GM18873 (cell line): Measurements from ENCODE around the gene PROCA1.
"Not testable (repeated sequence)": the region's sequence is repeated elsewhere in the genome, so short reads cannot be mapped to it uniquely, and the experiment has no call there.

ENCODE experiments used
- ATAC-seq: cut with Tn5 transposase; IDR thresholded peaks from one replicate; pipeline ENCODE4 v1.9.1; 2021; ENCODE audit warnings: mild to moderate bottlenecking, moderate library complexity, moderate number of reproducible peaks; ENCODE audit not compliant: unreplicated experiment, low FRiP score

PROCA1 gene

DNA sequence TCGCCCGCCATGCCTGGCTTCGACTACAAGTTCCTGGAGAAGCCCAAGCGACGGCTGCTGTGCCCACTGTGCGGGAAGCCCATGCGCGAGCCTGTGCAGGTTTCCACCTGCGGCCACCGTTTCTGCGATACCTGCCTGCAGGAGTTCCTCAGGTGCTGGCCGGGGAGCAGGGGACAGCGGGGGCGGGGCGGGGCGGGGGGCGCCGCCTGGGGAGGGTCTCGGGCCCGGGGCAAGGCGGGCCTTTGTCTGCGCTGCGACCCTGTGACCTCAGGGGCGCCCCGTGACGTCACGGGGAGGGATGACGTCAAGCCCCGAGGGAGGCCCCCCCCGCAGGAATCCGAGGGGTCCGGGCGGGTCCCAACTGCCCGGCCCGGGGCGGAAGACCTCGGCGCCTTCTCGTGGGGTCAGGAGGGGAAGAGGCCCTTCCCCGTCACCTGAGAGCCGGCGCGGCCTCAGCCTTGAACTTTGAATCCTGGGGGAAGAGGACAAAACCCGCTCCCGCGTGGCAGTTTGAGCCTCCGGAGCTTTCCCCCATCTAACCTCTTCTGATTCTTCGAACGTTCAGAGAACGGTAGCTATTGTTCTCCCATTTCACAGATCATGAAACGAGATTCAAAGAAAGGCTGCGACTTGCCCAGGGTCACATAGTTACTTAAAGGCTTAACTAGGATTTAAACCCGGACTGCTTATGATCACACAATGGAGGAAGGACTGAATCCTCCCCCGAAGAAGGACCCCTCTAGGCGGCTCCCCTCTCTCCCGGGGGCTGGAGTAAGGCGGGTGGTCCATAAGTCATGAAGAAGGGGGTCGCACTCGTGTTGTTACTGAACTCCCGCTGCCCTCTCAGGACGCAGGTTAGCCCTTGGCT is 32.6 kb upstream of the PROCA1 start:
- no peak for ATAC-seq

- no peak for ATAC-seq
These were observed 31.8 kb upstream of the PROCA1 start, which contains the start of gene TRAF4 for GRCh38 chr17:28743243-28744103. TRAF4 (plus strand) TSS chr17:28744011; CDS start chr17:28744113, 102 bp downstream.

DNA sequence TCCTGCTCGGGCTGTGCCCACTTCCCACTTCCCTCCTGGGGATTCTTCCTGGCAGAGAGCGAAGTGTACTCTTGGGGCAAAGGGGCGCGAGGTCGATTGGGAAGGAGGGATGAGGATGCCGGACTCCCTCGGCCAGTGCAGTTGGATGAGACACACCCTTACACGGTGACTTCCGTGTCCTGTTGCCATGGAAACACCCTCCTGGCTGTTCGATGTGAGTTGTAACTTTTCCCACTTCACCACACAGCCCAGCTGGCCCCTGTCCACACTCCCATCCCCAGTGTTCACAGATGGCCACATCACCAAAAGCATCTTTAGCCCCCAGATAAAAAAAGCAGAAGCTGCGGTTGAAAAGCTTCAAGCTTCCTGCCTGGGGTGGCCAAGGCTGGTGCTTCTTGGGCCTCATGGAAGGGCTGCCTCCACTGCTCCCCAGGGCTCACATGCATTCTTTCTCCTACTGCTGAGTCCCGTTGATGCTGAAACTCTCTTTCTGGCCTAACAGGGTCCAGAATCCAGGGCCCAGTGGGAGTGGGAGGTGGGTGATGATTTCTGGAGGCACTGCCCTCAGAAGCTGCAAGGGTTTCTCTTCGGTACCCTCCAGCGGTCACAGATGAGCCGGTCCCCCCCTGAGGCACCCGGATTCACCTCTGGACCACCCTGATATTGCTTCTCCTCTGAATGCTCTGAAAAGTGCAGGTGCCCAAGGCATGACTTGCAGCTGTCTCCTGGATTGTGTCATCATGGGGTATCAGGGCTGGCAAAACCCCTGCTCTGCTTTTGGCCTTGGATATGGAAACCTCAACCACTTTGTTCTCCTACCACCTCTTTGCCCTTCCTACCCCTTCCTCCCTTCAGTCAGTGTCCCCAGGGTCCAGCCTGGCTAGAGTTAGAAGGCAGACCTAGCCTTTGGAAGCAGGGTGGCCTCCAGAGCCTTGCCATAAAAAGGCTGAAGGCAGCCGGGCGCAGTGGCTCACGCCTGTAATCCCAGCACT is 30.0 kb upstream of the PROCA1 start:
- ATAC-seq = no peak

GRCh38 chr17:28740406-28741357 is 29.0 kb upstream of the PROCA1 start:
- ATAC-seq = no peak

GRCh38 chr17:28738680-28739384 is 27.1 kb upstream of the PROCA1 start:
- no peak for ATAC-seq

DNA sequence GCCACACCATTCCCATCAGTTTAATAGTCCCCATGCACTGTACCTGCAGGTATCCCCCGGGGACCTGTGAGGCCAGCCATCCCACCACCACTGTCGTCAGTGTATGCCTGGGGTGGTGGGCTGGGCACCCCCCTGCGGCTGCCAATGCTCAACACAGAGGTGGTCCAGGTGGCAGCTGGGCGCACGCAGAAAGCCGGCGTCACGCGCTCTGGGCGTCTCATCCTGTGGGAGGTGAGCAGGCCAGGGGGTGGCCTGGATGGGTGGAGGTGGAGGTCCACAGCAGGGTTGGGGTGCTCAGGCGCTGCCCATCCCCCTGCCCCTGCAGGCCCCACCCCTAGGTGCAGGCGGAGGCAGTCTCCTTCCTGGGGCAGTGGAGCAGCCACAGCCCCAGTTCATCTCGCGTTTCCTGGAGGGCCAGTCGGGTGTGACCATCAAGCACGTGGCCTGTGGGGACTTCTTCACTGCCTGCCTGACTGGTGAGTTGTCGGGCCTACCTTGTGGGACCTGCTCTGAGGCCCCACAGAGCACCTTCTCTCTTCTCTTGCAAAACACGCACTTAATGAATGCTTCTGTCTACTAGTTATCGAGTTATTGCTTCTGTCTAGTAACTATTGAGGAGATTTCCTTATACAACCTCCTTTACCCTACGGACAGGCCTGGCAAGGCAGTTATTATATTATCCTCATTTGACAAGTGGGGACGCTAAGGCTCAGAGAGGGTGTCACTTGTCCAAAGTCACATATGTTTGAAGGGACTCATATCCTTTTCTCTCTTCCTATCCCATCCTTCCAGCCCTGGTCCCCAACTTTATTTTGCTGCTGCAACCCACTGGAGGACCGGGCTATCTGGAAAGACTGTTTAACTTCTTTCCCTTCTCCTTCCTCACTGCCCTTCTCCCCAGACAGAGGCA is 26.3 kb upstream of the PROCA1 start:
- peak; percentile 43 for ATAC-seq

DNA sequence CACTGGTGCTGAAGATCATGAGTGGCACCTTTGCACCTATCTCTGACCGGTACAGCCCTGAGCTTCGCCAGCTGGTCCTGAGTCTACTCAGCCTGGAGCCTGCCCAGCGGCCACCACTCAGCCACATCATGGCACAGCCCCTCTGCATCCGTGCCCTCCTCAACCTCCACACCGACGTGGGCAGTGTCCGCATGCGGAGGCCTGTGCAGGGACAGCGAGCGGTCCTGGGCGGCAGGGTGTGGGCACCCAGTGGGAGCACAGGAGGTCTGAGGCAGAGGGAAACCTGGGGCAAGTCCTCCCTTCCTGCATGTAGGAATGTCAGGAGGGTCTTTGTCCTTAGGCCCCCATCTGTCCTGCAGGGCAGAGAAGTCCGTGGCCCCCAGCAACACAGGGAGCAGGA is 25.6 kb upstream of the PROCA1 start:
- ATAC-seq = no peak

DNA sequence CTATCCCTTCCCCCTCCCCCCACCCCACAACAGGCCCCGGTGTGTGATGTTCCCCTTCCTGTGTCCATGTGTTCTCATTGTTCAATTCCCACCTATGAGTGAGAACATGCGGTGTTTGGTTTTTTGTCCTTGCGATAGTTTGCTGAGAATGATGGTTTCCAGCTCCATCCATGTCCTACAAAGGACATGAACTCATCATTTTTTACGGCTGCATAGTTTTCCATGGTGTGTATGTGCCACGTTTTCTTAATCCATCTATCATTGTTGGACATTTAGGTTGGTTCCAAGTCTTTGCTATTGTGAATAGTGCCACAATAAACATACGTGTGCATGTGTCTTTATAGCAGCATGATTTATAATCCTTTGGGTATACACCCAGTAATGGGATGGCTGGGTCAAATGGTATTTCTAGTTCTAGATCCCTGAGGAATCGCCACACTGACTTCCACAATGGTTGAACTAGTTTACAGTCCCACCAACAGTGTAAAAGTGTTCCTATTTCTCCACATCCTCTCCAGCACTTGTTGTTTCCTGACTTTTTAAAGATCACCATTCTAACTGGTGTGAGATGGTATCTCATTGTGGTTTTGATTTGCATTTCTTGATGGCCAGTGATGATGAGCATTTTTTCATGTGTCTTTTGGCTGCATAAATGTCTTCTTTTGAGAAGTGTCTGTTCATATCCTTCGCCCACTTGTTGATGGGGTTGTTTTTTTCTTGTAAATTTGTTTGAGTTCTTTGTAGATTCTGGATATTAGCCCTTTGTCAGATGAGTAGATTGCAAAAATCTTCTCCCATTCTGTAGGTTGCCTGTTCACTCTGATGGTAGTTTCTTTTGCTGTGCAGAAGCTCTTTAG is 24.5 kb upstream of the PROCA1 start:
- ATAC-seq = not testable (repeated sequence)

GRCh38 chr17:28735242-28735722 is 23.6 kb upstream of the PROCA1 start:
- ATAC-seq = no peak

GRCh38 chr17:28734712-28735241 is 23.1 kb upstream of the PROCA1 start:
- ATAC-seq = no peak

DNA sequence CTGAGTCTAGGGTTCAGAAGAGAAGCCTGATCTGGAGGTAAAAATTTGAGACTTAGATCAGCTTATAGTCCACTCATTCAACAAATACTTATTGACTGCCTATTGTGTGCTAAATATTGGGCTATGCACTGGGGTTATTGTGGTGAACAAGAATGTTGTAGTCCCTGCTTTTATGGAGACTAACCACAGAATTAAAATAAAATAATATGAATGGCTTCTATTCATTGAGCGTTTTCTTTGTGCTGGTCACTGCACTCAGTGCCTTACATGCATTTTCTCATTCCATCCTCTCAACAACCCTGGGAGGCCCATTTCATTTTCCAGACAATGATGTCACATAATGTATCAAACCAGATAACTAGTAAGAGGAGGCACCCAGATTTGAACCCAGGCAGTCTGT is 21.7 kb upstream of the PROCA1 start:
- no peak for ATAC-seq

DNA sequence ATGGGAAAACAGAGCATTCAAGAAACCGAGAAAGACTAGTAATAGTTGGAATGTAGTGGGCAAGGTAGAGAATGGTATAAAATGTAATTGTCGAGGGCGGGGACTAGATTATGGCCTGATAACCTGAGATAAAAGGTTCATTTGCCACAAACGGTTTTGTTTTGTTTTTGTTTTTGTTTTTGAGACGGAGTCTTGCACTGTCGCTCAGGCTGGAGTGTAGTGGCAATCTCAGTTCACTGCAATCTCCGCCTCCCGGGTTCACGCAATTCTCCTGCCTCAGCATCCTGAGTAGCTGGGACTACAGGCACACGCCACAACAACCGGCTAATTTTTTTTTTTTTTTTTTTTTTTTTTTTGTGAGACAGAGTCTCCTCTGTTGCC is 18.3 kb upstream of the PROCA1 start:
- ATAC-seq = no peak

DNA sequence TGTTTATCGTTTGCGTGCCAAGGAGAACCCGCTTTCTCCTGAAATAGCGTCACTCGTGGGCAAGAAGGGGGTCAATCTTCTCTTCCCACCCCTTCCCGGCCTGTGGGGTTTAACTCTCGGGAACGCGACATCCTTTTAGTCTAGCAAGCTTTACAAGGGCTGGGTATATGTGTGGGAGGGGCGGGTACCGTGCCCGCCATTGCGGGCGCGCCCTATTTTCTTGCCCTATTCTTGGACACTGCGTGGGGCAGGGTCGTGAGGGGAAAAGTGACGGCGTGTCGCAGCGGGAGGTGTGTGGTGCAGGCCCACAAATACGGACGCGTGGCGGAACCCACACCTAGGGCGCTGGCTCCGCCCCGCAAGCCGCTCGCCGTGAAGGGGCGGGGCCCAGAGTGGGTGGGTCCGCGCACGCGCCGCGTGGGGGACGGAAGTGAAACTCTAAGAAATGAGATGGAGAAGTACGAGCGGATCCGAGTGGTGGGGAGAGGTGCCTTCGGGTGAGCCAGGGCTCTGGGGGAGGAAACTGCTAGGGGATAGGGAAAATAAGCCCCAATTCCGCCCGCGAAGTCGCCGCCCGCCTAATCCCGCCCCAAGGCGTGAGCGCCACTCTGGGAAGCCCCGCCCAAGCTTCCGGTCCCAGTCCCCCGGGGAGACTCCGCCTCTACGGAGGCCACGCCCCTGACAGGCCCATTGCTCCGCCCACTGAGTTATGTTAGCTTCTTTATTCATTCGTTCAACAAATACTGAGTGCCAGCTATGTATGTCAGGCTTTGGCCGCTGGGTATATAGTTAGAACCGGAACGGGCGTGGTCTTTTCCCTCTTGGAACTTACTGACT is 16.9 kb upstream of the PROCA1 start, which contains the start of gene NEK8:
Gene NEK8, plus strand, starts transcription at position 425 of the 837 bp plus-strand sequence. Its CDS starts 26 bp downstream, at position 451.
- ATAC-seq = peak; percentile 30

GRCh38 chr17:28726627-28727491 is 15.2 kb upstream of the PROCA1 start:
- peak; percentile 43 for ATAC-seq
